Esophagus (tissue), 2 donors: Measurements from ENCODE around the gene UNC93B1. TPM values are rescaled to one million over a fixed set of nuclear protein-coding genes. Genes with fewer than 3 reads are reported as not detected.
A peak's percentile ranks its signal among the peaks of the same experiment; 100 is the strongest.

ENCODE experiments used
- H3K27ac ChIP-seq, 2 donors: one replicate each; pipeline ENCODE4 v1.5.1; 2013; ENCODE audit warnings: low read depth in 2 of 2, mild to moderate bottlenecking in 2 of 2, inconsistent platforms in 1 of 2, low read length in 1 of 2, moderate library complexity in 1 of 2
- H3K27me3 ChIP-seq, 2 donors: one replicate each; pipeline ENCODE4 v1.6.1; 2013; ENCODE audit warnings: low read length in 2 of 2, control low read depth in 1 of 2, mild to moderate bottlenecking in 1 of 2; ENCODE audit not compliant: insufficient read depth in 2 of 2, control insufficient read depth in 1 of 2
- H3K36me3 ChIP-seq, 2 donors: one replicate each; pipeline ENCODE4 v1.6.1; 2013; ENCODE audit warnings: low read length in 1 of 2; ENCODE audit not compliant: control insufficient read depth in 2 of 2, insufficient read depth in 2 of 2
- H3K4me1 ChIP-seq, 2 donors: one replicate each; pipeline ENCODE4 v1.6.1; 2013; ENCODE audit warnings: low read length in 1 of 2; ENCODE audit not compliant: control insufficient read depth in 2 of 2, insufficient read depth in 2 of 2
- H3K4me3 ChIP-seq, 2 donors: one replicate each; pipeline ENCODE4 v1.5.1; 2013; ENCODE audit warnings: low read length in 2 of 2, mild to moderate bottlenecking in 2 of 2, low read depth in 1 of 2, moderate library complexity in 1 of 2
- H3K9me3 ChIP-seq, 2 donors: one replicate each; pipeline ENCODE4 v1.6.1; 2013; ENCODE audit warnings: mild to moderate bottlenecking in 2 of 2, low read depth in 1 of 2, low read length in 1 of 2, moderate library complexity in 1 of 2; ENCODE audit not compliant: control insufficient read depth in 2 of 2, insufficient read depth in 1 of 2
- WGBS, 2 donors: extraction: QIAGEN DNeasy Blood & Tissue Kit; methylation state at CpG; one replicate each; pipeline ENCODE4 v1.1.7; 2013; 5-methylcytosine and 5-hydroxymethylcytosine counted together
- polyA plus RNA-seq, 2 donors: library from polyadenylated mRNA; stranded (reverse); fragments of 200-250 nt; gene quantifications; one replicate each; pipeline ENCODE4 v1.2.3, GENCODE V29; 2013
- donor health status: healthy with polysubstance abuse.
- donor health status: Bipolar disorder and iron deficiency.

UNC93B1 gene
- polyA plus RNA-seq, 2 donors, result 20.5 to 24.4 TPM

GRCh38 chr11:68047437-68048290 lies 43.8 kb upstream of the UNC93B1 start:
- H3K9me3 ChIP-seq, result no peaks in the 10 kb centered on the region
- H3K27me3 ChIP-seq, result no peaks in the 10 kb centered on the region
- WGBS, 2 donors, result 72 to 82% methylated on average over 33 to 37 of the region's 37 CpGs
- no peak overlapping the region for H3K4me3 ChIP-seq
- peaks cover 5 to 53% of the 10 kb centered on the region in 2 donors for H3K36me3 ChIP-seq
- H3K27ac ChIP-seq, result no peak overlapping the region
- H3K4me1 ChIP-seq, result peaks cover 0 to 3% of the 10 kb centered on the region in 2 donors

GRCh38 chr11:68044898-68045351 lies 41.0 kb upstream of the UNC93B1 start:
- Histone ChIP-seq H3K4me1 (peaks cover 5 to 8% of the 10 kb centered on the region in 2 donors), H3K4me3 (no peak overlapping the region), H3K36me3 (peaks cover 5 to 38% of the 10 kb centered on the region in 2 donors), H3K9me3 (no peaks in the 10 kb centered on the region), H3K27me3 (no peaks in the 10 kb centered on the region), H3K27ac (no peak overlapping the region)
- 95 to 96% methylated on average over 18 of the region's 18 CpGs for WGBS, 2 donors

- Histone ChIP-seq H3K27ac (no peak overlapping the region), H3K9me3 (no peaks in the 10 kb centered on the region), H3K4me1 (peaks cover 10 to 12% of the 10 kb centered on the region in 2 donors), H3K36me3 (peaks cover 5 to 31% of the 10 kb centered on the region in 2 donors), H3K4me3 (no peak overlapping the region), H3K27me3 (no peaks in the 10 kb centered on the region)
- WGBS, 2 donors, result 77 to 86% methylated on average over 20 to 24 of the region's 24 CpGs
Observed at GRCh38 chr11:68044145-68044813, 40.4 kb upstream of the UNC93B1 start.

DNA sequence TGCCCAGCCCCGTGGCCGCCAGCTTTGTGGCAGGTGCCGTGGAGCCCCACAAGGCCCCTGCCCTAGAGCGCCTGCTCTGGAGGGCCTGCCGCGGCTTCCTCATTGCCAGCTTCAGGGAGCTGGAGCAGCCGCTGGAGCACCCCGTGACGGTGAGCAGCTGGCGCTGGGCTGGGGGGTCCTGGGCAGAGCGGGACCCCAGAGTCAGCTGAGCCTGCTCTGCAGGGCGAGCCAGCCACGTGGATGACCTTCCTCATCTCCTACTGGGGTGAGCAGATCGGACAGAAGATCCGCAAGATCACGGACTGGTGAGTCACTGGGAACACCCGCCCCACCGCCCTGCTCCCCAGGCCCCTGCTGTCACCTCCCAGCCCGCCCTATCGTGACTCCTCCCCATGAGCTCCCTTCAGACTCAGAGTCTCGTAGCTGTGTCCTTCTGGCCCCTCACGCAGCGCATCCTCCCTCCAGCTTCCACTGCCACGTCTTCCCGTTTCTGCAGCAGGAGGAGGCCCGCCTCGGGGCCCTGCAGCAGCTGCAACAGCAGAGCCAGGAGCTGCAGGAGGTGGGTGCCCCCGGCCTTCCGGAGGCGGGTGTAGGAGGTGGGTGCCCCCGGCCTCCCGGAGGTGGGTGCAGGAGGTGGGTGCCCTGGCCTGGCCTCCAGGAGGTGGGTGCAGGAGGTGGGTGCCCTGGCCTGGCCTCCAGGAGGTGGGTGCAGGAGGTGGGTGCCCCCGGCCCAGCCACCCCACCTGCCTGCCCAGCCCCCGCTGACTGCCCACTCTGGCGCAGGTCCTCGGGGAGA lies 39.6 kb upstream of the UNC93B1 start:
- H3K4me1 ChIP-seq, result peaks cover 12 to 14% of the 10 kb centered on the region in 2 donors
- 65 to 79% methylated on average over 33 to 36 of the region's 36 CpGs for WGBS, 2 donors
- no peaks in the 10 kb centered on the region for H3K9me3 ChIP-seq
- H3K27me3 ChIP-seq, result no peaks in the 10 kb centered on the region
- H3K36me3 ChIP-seq, result peaks cover 0 to 26% of the 10 kb centered on the region in 2 donors
- no peak overlapping the region for H3K4me3 ChIP-seq
- H3K27ac ChIP-seq, result no peak overlapping the region

GRCh38 chr11:68043029-68043348 lies 39.1 kb upstream of the UNC93B1 start:
- no peaks in the 10 kb centered on the region for H3K27me3 ChIP-seq
- WGBS, 2 donors, result 46 to 69% methylated on average over 8 of the region's 8 CpGs
- H3K36me3 ChIP-seq, result peaks cover 0 to 26% of the 10 kb centered on the region in 2 donors
- no peak overlapping the region for H3K27ac ChIP-seq
- peaks cover 12 to 19% of the 10 kb centered on the region in 2 donors for H3K4me1 ChIP-seq
- H3K9me3 ChIP-seq, result no peaks in the 10 kb centered on the region
- H3K4me3 ChIP-seq, result no peak overlapping the region

GRCh38 chr11:68042219-68043028 lies 38.5 kb upstream of the UNC93B1 start:
- 82 to 91% methylated on average over 24 to 27 of the region's 27 CpGs for WGBS, 2 donors
- Histone ChIP-seq H3K27ac (no peak overlapping the region), H3K4me3 (no peak overlapping the region), H3K9me3 (no peaks in the 10 kb centered on the region), H3K4me1 (peaks cover 12 to 17% of the 10 kb centered on the region in 2 donors), H3K36me3 (peaks cover 0 to 22% of the 10 kb centered on the region in 2 donors), H3K27me3 (no peaks in the 10 kb centered on the region)

GRCh38 chr11:68041617-68042218 lies 37.8 kb upstream of the UNC93B1 start:
- H3K36me3 ChIP-seq, result peaks cover 0 to 23% of the 10 kb centered on the region in 2 donors
- H3K4me1 ChIP-seq, result peaks cover 12 to 18% of the 10 kb centered on the region in 2 donors
- H3K4me3 ChIP-seq, result no peak overlapping the region
- no peaks in the 10 kb centered on the region for H3K27me3 ChIP-seq
- H3K27ac ChIP-seq, result no peak overlapping the region
- H3K9me3 ChIP-seq, result no peaks in the 10 kb centered on the region
- WGBS, 2 donors, result 71 to 84% methylated on average over 12 of the region's 12 CpGs

GRCh38 chr11:68040957-68041591 lies 37.2 kb upstream of the UNC93B1 start:
- 68 to 77% methylated on average over 22 to 23 of the region's 23 CpGs for WGBS, 2 donors
- H3K36me3 ChIP-seq, result peaks cover 0 to 29% of the 10 kb centered on the region in 2 donors
- H3K4me1 ChIP-seq, result peaks cover 12 to 23% of the 10 kb centered on the region in 2 donors
- no peaks in the 10 kb centered on the region for H3K9me3 ChIP-seq
- H3K27me3 ChIP-seq, result no peaks in the 10 kb centered on the region
- peak overlapping the region; percentile 46 to 71 for H3K4me3 ChIP-seq
- H3K27ac ChIP-seq, result peak overlapping the region; percentile 78 to 82
